GM18508 (cell line): ENCODE results near the gene APBA3.

Experiments used
- ATAC-seq: cut with Tn5 transposase; IDR thresholded peaks from one replicate; pipeline ENCODE4 v1.9.1; 2021; ENCODE audit warnings: moderate number of reproducible peaks; ENCODE audit not compliant: insufficient read depth, unreplicated experiment

APBA3 gene, protein sequence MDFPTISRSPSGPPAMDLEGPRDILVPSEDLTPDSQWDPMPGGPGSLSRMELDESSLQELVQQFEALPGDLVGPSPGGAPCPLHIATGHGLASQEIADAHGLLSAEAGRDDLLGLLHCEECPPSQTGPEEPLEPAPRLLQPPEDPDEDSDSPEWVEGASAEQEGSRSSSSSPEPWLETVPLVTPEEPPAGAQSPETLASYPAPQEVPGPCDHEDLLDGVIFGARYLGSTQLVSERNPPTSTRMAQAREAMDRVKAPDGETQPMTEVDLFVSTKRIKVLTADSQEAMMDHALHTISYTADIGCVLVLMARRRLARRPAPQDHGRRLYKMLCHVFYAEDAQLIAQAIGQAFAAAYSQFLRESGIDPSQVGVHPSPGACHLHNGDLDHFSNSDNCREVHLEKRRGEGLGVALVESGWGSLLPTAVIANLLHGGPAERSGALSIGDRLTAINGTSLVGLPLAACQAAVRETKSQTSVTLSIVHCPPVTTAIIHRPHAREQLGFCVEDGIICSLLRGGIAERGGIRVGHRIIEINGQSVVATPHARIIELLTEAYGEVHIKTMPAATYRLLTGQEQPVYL

DNA sequence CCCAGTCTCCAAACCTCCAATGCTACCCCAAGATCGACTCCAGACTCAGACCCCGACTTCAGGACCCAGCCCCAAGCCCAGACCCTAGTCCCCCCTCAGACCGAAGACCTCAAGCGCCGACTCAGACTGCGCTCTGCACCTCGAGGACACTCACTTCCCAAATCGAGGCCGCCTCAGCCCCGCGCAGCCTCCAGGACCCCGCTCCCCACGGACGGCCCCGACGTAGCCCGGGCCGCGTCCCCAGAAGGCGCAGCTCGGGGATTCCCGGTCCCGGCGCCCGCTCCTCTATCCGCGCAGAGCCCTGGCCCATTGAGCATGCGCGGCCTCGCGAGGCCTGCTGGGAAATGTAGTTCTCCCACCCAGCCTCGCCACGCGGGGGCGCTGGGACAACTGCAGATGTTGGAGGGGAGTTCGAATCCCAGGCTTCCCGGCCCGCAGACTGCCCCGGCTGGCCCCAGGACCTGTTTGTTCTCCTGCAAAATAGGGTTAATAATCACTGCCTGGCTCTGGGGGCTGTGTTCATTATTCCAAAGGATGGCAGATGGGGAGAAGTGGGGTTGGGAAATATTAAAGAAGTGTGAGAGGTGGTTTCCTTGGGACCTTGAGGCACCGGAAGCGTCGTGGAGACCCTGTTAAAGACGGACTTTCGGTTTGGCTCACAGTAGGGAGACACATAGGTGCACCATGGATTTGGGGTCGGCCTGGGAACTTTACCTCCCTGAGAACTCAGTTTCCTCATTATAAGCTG, at the start of gene APBA3:
TSS of gene APBA3 (minus strand) at position 311 of the 748 bp plus-strand sequence. CDS start 1,428 bp downstream, outside the sequence.
- no peak for ATAC-seq

DNA sequence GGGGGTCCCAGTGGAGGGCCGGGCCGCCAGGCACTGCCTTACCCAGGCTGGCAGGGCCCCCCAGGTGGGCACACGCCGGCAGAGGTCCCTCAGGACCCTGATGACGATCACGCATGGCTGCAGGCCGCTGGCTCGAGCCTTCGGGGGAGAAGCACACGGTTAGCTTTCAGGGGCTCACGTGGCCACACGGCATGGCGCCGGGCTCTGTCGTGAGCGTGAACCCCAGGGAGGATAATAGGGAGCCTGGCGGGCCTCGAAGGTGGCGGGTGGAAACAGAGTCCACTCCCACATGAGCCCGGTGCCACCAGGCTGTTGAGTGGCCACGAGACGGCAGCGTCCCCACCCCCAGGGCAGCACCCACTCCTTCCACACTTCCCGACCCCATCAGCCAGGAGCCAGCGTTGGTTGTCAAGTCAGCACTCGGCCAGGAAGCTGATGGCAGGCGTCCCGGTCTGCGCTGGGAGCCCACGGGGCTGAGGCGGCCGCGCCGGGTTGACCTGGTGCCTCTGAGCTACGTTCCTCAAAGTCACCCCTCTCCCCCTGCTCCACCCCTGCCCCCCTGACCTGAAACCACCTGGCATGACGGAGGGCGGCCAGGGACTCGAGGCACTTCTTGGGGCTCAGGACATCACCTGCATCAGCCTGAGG, 49.3 kb upstream of the APBA3 start:
- ATAC-seq: no peak

DNA sequence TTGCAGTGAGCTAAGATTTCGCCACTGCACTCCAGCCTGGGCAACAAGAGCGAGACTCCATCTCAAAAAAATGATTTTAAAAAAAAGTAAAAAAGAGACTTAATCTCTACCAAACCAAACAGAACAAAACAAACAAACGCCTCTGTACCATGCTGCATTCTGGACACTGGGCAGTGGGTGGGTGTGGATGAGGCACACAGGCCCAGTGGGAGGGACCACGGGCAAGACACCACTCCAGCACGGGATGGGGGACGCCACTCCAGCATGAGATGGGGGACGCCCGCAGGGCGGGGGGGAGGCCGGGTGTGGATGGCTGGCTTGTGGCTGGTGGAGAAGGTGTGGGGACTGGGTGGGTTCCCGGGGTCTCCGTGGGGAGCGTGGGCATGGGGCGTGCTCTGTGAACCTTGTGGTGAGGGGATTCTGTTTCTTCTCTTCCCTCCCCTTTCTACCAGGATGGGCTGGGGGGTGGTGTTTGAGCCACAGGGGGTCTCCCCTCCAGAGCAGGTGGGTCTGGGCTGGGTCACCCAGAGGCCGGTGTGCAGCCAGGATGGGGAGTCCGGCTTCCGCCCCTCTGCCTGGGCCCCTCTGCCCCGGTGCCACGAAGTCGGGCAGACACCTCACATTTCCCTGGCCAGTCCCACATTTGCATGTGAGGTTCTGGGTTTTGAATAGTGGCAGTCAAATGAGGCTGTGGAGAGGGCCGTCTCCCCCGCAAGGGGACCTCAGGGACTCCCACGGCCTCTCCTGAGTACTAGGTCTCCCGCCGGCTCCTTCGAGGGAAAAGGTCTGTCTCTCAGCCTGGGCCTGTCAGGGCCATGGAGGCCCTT, 48.6 kb upstream of the APBA3 start:
- ATAC-seq: no peak

DNA sequence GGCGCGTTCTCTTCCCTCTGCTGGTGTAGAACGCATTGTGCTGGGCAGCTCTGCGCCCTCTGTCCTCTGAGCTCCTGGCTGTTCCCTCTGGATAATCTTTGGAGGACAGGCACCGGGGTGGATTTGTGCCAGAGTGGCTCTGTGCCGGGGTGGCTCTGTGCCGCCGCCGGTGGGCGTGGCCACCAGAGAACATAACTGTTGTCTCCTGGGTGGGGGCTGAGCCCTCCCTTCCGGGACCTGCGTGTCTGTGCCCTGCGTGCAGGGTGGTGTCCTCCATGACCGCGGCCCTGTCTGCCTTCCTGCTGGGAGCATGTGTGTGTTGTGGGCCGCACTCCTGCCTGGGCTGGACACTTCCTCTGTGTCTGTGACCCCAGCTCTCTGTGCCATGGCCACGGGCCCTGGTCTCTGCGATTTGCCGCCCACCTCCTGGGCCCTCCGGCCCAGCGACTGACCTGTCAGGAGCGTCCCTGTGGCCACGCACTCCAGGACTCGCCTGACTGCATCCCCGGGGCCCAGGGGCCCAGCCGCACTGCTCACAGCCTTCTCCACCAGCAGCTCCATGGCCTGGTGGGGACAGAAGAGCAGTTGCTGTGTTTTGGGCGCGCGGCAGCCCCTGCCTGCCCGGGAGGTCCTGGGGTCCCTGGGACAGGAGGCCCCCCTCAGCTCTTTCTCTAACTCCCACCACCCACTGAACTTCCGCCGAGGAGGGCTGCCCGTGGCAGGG, 47.1 kb upstream of the APBA3 start:
- ATAC-seq: no peak

DNA sequence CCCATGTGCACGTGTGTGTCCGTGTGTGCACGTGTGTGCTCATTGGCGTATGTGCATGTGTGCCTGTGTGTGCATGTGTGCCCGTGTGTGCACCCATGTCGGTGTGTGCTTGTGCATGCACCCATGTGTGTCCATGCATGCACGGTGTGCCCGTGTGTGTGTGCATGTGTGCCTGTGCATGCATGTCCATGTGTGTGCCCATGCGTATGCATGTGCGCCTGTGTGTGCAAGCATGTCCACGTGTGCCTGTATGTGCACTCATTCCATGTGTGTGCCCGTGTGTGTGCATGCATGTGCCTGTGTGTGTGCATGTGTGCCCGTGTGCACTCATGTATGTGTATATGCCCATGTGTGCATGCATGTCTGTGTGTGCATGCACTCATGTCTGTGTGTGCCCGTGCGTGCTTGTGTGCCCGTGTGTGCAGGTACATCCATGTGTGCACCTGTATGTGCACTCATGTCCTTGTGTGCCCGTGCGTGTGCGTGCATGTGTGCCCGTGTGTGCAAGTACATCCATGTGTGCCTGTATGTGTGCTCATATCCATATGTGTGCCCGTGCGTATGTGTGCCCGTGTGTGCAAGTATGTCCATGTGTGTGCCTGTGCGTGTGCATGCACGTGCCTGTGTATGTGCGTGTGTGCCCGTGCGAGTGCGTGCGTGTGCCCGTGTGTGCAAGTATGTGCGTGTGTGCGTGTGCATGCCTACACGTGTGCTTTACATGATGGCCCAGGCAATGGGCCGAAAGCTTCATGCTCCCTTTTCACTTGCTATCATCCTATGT, 46.3 kb upstream of the APBA3 start:
- ATAC-seq: no peak

DNA sequence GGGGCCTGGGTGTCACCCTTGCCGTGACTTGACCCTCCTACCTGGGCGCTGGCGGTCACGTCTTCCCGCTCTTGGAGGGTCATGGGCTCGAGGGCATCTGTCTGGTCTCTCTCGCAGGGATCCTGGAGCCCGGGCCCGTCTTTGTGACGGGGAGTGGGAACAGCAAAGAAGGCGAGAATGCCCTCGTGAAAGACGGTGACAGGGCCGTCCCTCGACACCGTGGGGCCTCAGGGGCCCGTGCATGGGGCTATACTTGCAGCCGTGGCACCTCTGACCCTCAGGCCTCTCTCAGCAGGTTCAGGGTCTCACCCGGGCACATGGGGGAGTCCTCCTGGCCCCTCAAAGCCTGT, 45.6 kb upstream of the APBA3 start:
- no peak for ATAC-seq

DNA sequence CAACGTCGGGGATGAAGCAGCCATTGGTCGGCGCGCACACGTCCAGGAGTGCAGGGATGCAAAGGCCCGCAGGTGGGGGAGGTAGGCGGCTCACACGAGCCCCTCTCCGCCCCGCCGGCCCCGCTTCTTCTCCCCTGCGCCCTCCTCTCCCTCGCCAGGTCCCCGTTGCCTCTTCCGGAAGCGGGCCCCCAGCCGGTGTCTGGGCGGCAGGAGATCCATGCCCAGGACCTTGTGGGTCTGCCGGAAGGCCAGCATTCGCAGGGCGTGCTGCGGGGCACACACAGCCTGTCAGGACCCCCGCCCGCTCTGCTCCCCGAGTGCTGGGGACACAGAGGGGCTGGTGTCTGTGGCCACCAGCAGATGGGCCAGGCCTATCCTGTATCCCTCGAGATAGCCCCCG, 44.4 kb upstream of the APBA3 start:
- no peak for ATAC-seq

DNA sequence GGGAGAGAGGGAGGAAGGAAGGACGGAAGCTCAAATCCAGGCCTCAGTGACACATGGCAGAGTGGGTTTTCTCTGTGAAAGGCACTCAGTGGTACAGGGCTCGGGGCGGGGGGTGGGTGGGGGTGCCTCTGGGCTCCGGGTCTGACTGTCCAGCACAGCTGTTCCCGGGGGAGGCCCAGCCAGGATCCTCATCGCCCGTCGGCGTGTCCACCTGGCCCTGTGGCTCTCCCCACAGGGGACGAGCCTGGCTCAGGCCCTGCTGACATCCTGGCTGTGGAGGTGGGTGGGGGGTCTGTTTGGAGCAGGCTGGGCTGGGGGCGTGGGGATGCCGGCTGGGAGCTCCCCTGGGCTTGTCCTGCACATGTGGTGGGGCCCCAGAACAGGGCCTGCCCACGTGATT, 42.9 kb upstream of the APBA3 start:
- no peak for ATAC-seq

DNA sequence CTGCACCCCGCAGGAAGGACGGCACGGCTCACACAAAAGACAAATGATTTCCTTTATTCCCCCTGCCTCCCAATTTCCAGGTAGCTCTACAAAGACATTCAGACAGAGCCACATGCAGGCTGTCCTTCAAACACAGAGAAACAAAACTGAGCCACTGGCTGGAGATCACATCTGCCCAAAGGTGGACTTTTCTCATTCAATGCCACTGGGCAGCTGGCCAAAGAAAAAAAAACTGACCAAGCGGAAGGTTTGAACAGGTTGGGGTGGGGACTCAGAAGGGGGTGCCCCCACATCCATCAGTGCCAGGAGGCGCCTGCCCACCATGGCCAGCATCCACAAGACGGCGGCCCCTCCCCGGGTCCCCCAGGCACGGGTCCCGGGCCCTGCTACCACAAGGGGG, 42.5 kb upstream of the APBA3 start:
- no peak for ATAC-seq

DNA sequence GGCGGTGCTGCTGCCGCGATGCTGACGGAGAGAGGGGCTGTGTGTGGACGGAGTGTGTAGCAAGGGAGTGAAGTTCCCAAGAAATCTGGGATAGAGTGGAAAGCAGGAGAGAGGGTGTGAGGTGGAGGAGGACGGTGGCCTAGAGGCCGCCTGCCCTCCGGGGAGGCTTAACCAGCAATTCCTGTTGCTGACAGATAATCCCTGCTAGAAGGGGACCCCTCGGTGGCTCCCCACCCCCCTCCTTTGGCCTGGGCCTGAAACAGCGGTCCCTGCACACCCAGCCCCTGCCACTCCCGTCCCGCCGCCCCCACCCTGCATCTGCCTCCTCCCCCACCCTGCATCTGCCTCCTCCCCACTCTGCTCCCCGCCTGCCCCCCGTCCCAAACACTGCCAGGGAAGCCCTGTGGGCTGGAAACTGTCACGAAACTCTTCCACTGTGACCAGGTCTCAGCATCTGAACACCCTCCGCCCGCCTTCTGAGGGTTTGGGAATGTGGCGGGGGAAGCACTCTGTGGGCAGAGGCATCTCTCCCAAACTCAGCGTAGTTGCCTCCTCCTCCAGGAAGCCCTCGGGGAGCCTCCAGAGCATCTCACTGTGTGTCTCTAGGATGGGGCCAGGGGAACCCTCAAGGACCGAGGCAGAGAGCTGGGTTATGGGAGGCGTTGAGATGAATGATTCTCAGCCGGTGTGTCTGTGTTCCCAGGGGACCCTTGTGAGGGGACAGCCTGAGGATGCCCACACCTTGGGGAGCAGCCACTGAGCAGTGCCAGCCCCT, 41.8 kb upstream of the APBA3 start:
- no peak for ATAC-seq

DNA sequence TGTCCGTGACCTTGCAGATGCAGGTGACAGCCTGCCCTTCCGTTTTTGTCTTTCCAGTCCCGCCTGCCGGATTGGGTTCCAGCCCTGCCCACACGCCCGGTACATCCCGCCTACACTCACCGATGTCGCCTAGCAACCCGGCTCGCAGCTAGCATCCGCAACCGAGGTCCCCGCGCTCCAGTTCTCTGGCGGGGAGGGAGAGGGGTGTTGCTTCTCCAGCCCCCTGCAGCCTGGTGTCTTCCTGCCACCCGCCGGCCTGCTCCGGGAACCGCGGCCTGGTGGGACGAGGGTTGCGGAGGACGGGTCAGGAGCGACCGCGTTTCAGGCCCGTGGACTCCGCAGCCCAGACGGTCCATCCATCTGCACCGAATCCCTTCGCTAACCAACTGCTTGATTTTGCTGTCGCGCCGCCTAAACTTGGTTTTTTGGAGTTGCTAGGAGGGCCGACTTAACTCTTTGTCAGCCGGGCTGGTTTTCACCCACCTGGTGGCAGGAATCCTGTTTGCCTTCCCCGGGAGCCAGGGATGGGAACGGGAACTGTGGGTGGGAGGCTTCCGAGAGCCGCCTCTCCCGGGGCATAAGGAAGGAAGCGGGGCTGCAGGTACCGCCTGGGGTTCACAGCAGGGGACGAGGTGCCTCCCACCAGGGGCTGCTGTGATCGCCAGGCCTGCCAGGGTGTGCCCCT, 40.1 kb upstream of the APBA3 start:
- no peak for ATAC-seq

DNA sequence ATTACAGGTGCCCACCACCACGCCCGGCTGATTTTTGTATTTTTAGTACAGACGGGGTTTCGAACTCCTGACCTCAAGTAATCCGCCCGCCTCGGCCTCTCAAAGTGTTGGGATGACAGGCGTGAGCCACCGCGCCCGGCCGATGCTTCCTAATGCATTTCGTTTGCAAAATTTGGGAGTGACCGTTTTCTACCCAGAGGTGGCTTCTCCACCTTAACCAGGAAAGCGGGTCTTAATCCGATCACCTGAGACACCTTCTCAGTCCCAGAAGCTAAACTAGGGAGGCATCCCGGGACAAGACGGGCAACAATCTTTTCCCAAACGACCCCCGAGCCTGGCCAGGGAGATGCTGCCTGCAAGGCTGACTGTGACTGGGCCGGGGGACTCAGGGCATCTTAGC, 39.5 kb upstream of the APBA3 start:
- no peak for ATAC-seq

DNA sequence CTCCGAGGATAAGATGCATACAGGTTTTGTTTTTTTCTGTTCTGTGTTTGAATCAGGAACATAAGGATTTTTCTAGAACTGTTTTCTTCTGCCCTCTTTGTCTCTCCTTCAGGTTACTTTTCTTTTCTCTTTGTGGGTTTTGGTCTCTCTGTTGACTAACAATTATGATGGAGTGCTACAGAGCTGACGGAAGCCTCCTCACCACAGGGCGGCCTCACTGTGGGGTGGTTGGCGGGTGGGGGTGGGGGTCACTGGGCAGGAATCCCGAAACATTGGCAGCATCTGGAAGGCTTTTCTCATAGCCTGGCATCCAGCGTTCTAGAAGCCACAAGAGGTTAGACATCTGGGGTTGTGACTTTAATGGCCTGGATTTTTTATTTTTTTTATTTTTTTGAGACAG, 36.6 kb upstream of the APBA3 start:
- ATAC-seq: no peak

DNA sequence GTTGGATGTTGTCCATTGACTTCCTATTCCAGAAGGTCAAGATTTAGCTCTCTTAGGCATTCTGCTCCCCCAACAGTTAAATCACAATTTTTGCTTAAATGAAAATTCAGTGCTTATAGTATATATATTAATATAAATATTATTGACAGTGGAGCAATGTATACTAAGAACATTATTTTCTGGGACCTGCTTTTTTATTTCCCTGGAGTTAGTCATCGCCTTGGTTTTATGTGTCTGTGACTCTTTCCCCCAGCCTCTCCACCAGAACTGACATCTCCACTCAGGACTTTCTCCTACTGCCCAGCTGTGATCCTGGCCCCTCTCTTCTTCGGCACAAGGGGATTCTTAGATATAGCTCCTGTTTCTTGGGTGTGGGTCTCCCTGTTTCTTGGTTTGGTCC, 34.9 kb upstream of the APBA3 start:
- ATAC-seq: no peak

DNA sequence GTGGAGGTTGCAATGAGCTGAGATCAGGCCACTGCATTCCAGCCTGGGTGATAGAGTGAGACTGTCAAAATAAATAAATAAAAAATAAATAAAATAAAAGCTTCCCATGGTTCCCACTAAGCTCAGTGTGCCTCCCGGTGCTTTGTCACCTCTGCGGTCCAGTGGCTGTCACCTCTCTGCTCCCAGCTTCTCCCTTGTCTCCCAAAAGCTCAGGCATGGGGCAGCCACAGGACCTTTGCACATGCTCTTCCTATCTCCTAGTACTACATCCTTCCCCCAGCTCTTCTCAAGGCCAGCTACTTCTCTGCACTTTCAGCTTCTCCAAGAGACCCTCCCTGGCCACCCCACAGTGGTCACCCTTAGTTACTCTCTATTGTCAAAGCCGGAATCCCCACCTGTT, 32.3 kb upstream of the APBA3 start:
- ATAC-seq: no peak

DNA sequence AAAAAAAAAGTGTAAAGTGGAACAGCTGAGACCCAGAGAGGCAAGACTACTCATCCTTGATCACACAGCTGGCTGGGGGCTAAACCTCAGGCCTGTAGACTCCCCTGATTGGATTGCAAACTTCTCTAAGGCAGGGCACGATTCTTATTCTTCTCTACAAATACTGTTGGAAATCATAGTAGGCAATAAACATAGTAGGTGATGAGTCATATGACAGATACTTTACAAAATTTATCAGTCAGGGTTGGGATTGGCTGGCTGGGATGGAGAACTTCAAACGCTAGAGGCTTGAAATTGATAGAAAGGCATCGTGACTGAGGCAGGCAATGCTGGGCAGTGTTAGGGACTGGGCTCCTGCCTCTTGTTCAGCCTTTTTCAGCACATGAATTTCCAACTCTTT, 30.6 kb upstream of the APBA3 start:
- no peak for ATAC-seq

DNA sequence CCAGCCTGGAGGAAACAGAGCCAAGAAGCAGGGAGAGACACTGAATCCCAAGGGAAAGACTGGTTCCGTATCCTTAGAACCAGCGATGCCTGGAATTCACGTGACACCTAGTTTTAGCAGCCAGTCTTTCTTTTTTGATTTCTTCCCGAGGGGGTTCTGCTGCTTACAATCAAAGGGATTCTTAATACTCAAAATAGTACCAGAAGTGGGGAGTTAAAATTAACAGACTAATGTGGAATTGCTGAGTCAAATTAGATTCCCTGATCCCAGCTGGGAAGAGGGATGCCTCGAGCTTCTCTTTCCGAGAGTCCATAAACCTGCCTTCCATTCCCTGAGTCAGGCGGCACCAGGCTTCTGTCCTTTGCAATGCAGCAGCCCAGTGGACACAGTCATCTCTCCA, 29.4 kb upstream of the APBA3 start:
- no peak for ATAC-seq
